Spleen (tissue), 7 donors: ENCODE data around the gene KCNH8.

ENCODE experiments used
- POLR2AphosphoS5 ChIP-seq, 3 donors: sonication (generic); formaldehyde crosslinking; IDR thresholded peaks; one replicate each; pipeline ENCODE4 v1.5.1; 2017; ENCODE audit warnings: antibody characterized with exemption in 3 of 3
- TF ChIP-seq, protein P1 (sequence below), 11 experiments: fragments of 200-600 bp in 7 of 11; fragments of 450-650 bp in 4 of 11; sonication (generic) in 4 of 11; IDR thresholded peaks in 8 of 11; conservative IDR thresholded peaks in 3 of 11; 1 replicate in 7 of 11; 2 replicates in 4 of 11; pipeline versions ENCODE4 v1.4.0 to v1.8.0; 2016 to 2021; ENCODE audit warnings: antibody characterized with exemption in 11 of 11, inconsistent platforms in 4 of 11, mild to moderate bottlenecking in 1 of 11
- donor health status: DM: no; HTN: no; CAD: no; lungs with moderate emphysema.
- donor health status: DM: no; HTN: no; CAD: no.
- donor health status: DM: no; HTN: no; CAD: no.

DNA sequence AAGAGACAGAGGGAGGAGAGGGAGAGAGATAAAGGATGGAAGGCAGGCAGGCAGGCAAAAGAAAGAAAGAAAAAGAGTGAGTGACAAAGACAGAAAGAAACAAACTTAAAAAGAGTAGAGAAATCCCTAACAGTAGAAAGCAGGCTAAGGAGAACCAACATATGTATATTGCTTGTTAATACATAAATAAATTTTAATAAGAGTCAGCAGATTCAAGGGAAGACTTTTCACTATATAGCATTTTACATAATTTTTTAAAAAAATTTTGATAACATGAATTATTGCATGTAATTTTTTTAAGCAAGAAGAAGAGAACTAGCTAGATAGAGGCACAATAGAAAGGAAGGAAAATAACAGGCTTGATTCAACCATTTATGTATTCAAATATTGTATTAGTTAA lies 291.6 kb downstream of the KCNH8 start:
- TF ChIP-seq, protein P1, sequence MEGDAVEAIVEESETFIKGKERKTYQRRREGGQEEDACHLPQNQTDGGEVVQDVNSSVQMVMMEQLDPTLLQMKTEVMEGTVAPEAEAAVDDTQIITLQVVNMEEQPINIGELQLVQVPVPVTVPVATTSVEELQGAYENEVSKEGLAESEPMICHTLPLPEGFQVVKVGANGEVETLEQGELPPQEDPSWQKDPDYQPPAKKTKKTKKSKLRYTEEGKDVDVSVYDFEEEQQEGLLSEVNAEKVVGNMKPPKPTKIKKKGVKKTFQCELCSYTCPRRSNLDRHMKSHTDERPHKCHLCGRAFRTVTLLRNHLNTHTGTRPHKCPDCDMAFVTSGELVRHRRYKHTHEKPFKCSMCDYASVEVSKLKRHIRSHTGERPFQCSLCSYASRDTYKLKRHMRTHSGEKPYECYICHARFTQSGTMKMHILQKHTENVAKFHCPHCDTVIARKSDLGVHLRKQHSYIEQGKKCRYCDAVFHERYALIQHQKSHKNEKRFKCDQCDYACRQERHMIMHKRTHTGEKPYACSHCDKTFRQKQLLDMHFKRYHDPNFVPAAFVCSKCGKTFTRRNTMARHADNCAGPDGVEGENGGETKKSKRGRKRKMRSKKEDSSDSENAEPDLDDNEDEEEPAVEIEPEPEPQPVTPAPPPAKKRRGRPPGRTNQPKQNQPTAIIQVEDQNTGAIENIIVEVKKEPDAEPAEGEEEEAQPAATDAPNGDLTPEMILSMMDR (IDR thresholded peaks at IDR 0.05 in 8 of 11, conservative IDR thresholded peaks at IDR 0.05 in 3 of 11): no peak
- TF ChIP-seq POLR2AphosphoS5 (IDR thresholded peaks at IDR 0.05): no peak
